Fibroblast of skin of back (primary cell): ENCODE results near the gene CERS6.

Experiments
- DNase-seq: peaks from one replicate; pipeline ENCODE4 v3.0.0-alpha.2; 2013

The CERS6 gene

GRCh38 chr2:168810235-168810634 is 354.2 kb downstream of the CERS6 start:
- no peak for DNase-seq

GRCh38 chr2:168811696-168812095 is 355.6 kb downstream of the CERS6 start:
- DNase-seq, result no peak

- no peak for DNase-seq
Observed at GRCh38 chr2:168814046-168814445, 358.0 kb downstream of the CERS6 start.

GRCh38 chr2:168814939-168815907 is 359.2 kb downstream of the CERS6 start:
- no peak for DNase-seq

- DNase-seq, result peak; percentile 70
Observed at GRCh38 chr2:168816369-168816768, 360.3 kb downstream of the CERS6 start.

- no peak for DNase-seq
Observed at GRCh38 chr2:168819050-168819715, 363.1 kb downstream of the CERS6 start.

- no peak for DNase-seq
Observed at GRCh38 chr2:168819829-168820489, 363.9 kb downstream of the CERS6 start.

GRCh38 chr2:168821577-168821976 is 365.5 kb downstream of the CERS6 start:
- no peak for DNase-seq

GRCh38 chr2:168821992-168822391 is 365.9 kb downstream of the CERS6 start:
- no peak for DNase-seq
